ENCODE measurements around the gene LASP1.

GRCh38 chr17:38890410-38890746 lies 20.5 kb downstream of the LASP1 start:
- TF ChIP-seq CTCF (conservative IDR thresholded peaks at IDR 0.05; ENCODE audit: low read depth, low read length): no peak
- TF ChIP-seq EZH2 (IDR thresholded peaks at IDR 0.05; ENCODE audit: borderline replicate concordance, low read depth, low read length, poor library complexity, severe bottlenecking): no peak
